Measurements from ENCODE around the gene CCDC179. TPM values are rescaled to one million over a fixed set of nuclear protein-coding genes. Genes with fewer than 3 reads are reported as not detected.

Gene CCDC179
- total RNA-seq = not detected

DNA sequence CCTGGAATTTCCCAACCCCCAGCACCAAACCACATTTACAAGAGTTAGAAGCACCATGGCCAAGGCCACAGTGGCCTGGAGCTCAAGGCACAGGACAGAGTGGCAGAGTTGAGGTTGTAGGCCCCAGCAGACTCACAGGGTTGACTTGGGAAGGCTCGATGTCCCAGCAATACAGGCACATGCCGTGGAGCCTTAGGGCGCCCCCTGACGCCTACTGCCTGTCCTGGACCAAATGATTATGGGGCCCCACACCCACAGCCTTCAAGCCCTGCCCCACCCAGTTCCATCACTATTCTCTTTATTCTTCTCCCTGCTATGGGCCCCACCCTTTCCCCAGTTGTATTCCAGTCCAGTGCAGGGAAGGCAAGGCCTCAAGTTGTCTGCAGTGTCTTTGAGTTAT, at the start of gene CCDC179:
TSS of gene CCDC179 (minus strand) at position 234 of the 400 bp plus-strand sequence. CDS start at position 181, 53 bp downstream.
- no peak for DNase-seq

DNA sequence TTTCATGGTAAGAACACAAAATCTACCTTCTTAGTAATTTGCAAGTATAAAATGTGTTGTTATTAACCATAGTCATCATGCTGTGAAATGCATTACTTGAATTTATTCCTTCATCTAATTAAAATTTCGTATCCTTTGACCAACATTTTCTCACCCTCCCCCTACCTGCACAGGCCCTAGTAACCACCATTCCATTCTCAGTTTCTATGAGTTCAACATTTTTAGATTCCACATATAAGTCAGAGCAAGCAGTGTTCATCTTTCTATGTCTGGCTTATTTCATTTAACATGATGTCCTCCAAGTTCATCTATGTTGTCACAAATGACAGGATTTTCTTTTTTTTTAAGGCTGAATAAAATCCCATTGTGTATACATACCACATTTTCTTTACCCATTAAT, 43.5 kb upstream of the CCDC179 start:
- DNase-seq = no peak

DNA sequence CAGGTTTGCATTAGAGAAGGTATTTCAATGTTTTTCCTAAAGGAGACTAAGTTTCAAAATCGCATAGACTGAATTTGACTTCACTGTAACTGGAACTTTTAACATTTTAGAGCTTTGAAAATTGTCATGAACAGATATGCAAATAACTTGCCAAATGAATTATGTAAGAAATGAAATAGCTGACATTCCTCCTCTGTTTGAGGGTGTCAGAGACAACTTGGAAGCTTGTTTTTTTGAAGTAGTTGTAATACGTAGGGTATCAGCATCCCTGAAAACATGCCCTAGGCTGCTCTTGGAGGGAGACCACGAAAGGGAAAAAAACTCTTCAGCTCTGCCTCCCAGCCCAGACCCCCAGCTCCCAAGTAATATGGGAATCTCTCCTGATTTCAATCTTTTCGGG, 41.3 kb upstream of the CCDC179 start:
- DNase-seq = no peak

DNA sequence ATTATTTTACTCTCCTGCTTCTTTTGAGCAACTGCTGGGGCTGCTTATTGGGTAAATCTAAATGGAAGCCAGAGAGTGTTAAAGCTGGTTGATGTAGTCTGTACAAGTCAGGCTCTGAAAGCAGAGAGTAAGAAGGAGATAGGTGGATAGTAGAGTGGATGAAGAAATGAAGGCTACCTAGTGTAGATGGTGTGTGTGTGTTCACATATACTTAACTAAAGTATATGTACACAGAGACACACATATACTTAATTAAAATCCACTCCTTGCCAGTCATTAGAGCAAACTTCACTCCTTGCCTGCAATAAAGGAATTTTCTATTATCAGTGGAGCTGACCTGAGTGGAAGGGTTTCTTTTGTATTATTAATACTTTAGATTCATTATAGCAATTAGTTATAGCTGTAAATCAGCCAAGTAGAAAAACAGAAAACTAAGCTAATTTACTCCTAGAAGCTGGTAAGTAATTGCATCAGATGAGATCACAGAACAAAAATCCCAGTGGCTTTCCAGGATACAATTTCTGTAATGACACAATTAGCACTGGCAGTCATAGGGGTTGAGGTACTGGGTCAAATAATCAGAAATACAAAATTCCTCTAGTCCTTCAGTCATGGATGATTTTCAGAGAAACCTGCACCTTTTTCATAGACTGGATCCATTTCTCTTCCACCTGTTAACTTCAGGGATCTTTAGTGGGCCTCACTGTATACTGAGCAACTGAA, 40.7 kb upstream of the CCDC179 start:
- DNase-seq = no peak

DNA sequence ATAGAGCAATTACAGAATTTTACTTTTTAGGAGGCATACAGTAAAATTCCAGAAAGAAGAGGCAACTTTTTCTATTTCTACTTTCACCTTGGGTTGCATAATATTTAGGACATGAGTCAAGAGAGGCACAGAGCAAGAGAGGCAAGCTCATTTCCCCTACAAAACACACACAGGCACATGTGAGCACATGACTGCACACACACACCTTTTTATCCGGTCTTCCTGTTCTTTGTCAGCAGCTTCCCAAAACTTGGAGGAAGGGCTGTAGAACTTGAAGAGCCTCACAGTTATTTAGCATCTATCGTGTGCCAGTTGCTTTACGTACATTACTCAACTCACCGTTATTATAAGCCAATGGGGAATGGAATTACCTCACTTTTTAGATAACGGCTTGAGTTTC, 37.8 kb upstream of the CCDC179 start:
- no peak for DNase-seq

DNA sequence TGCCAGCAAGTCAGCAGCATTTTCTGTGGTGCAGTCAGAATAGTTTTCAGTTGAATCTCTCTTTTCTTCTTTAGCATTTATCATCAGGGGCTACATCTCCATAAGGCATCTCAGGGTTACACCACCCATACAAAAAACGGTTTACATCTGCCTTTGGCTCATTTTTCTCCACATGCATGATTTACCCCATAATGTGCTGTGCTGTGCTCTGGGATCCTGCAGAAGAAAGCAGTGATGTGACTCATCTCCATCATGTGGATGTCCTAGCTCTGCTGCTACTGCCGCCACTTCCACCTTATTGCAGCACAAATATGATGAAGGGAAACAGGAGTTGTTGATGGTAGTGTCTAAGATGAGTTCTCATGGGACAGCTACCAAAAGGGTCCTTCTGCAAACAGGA, 30.0 kb upstream of the CCDC179 start:
- no peak for DNase-seq

DNA sequence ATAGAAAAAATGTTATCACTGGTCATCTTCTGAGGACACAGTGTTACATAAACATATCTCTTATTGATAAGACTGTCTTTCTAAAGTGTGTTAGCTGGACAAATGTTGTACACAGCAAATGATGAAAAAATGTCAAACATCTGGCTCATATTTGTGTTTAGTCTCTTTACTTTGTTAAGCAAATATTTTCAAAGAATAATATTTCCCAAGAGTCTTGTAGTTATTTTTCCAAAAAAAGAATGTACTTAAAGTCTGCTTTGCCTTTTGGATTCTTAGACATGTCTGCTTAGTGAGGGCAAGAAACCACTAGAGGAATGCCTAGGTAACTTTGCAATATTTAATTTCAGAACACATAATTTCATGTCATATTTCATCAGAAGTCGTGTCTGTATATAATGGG, 23.9 kb upstream of the CCDC179 start:
- no peak for DNase-seq

DNA sequence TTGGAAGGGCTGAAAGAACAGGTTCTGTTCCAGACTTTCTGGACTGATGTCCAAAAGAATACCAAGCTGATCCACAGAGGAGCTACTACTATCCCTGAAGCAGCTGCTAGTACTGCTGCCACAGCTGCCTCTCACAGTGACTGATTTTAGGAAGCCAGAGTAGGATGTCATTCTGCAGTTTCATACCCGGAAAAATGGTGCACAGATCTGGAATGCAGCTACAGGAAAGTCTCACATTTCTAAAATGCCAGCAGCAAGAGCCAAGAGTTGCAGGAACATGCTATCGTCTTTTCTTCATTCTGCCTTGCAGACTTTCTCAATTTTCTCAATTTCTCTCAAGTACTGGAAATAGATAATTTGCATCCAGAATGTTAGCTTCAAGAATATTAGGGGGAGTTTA, 19.4 kb upstream of the CCDC179 start:
- no peak for DNase-seq

DNA sequence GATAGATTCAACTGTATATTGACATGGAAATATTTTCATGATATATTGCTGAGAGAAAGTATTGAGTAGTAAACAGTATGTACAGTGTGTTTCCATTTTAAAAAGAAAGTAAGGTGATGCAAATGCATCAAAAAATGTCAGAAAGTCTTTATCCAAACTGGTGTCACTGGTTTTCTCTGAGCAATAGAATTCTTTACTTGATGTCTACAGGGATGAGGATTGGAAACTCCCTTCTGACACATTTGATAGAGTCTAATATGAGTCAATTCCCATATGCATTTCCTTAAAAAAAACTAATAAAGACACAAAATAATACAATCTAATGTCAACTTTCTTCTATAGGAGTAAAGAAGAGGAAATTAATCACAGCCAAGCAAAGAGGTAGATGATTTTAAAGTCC, 18.3 kb upstream of the CCDC179 start:
- no peak for DNase-seq

DNA sequence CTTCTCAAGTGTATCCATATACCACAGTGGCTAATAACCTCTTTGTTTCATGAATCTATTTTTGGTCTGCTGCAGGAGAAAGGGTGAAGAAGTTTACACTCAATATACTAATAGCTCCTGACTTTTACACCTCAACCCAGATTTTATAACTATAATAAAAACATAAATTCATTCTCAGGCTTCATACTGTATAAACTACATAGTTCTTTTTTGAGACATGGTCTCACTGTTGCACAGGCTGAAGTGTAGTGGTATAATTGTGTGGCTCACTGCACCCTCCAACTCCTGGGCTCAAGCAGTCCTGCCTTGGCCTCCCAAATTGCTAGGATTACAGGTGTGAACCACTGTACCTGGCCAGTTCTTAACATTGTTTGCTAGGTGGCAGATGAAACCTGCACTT, 17.8 kb upstream of the CCDC179 start:
- DNase-seq = no peak

DNA sequence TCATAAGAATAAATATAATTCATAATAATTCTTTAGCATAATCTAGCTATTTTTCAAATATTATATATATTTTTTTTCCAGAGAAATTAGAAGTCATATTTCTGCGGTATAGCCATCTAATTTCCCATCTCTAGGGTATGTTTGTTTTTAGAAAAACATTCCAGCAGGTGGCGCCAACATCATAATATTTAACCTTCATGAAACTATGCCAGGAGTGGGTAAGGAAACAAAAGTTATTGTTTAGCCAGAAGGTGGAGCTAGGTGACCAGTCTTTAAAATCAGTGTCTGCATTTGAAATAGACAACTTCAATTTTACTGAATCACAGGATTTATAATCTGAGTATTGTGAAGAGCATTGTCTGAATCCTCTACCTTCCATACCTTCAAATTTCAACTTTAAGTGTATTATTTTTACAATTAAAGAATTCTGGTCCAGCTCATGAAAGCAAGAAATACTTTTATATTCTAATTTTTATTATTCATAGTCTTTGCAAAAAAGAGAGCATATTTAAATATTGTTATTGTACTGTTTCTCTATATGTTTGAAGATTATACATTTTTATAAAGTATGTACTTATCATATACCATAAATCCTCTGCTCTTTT, 15.7 kb upstream of the CCDC179 start:
- peak; percentile 8 for DNase-seq

DNA sequence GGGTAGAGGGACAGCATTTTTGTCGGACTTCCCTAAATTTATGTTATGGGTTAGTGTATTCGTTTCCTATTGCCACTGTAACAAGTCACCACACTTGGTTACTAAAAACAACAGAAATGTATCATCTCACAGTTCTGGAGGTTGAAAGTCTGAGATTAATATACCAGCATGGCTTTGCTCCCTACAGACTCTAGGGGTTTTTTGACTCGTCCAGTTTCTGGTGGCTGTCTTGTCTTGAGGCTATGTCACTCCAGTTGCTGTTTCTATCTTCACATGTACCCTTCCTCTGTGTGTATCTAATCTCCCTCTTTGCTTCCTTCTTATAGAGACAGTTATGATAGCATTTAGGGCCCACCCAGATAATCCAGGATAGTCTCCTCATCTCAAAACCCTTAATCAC, 9.1 kb upstream of the CCDC179 start:
- DNase-seq = no peak

DNA sequence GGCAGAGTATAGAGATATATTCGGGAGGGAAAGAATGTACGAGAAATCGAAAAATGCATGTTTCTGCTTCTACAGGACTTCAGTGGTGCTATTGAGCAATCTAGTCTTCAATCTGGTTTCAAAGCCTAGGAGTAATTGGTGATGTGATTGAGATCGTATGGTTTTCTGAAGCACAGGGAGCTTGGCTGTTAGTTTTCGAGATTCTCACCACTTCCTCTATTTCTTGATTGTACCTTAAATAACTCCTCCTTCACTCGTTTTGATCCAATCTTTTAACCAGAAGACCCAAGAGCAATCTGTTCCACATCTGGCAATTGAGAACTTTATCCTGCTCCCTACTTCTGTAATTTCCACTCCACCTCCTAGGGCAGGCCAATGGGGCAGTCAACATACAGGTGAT, 518 bp downstream of the CCDC179 start:
- no peak for DNase-seq

DNA sequence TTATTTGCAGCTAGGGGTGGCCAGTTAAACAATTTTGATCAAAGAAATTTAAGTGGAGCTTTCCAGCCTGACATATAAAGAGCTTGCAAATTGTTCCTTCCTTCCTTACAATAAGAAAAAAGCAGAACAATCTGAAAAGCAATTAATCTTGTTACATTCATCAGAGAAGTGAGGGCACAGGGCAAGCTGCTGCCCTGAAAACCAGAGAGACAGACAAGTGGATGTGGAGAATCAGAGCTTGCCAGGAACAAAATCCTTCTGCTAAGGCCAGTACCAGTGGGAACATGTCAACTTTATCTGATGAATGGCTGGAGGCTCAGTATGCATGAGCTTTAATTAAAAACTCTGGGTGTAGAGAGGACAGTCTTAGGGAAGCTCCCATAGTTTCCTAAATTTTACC, 8.8 kb downstream of the CCDC179 start:
- no peak for DNase-seq

DNA sequence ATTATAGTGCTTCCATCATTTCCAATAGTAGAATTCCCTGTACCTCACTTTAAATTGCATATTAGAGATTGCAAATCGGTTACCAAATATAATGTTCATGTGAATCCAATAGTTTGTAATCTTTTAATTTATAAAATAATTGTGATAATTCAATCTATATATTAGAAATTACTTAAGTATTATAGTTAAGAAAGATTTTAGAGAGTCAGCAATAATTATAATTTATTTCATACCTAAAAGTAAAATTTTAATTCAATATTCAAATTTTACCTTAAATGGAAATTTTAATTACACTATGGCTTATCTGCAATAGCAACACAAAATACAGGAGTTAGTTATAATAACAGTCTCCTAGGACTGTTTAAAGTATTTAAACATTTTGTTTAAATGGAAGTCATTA, 13.5 kb downstream of the CCDC179 start:
- no peak for DNase-seq

DNA sequence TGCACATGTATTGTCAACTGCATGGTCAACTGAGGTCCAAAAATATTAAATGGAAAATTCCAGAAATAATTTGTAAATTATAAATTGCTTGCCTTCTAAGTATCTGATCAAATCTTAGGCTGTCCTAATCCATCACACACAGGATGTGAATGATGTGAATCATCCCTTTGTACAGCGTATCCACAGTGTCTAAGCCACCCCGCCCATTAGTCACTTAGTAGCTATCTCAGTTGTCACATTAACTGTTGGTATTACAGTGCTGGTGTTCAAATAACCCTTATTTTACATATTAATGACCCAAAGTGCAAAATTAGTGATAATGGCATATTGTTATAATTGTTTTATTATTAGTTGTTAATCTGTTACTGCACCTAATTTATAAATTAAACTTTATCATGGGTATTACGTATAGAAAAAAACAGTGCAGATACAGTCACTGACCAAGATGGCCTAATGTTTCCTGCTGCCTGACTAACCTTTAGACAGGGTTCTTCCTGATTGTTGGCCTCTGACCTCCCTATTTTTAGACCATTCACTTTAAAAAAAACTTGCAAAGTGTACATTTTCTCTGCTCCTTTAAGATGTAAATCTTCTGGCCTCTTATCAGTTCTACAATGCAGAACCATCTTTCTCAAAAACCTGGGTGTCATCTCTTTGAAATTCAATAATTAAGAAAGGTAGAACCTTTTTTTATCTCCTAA, 27.8 kb downstream of the CCDC179 start:
- DNase-seq = no peak

DNA sequence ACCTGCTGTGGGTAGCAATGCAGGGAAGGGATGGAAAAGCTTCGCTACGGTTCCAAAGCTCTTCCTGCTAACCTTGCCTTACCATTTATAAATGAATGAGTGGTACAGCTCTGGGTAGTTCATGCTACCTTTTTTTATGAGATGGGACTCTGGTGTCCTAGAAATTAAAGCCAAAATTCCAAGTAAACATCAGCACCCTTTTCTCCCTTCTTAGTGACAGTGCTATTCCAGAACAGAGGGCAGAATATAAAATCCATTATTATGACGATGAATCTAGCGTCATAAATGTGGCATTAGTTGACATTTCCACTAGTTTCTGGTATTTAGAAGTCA, 30.2 kb downstream of the CCDC179 start:
- DNase-seq = no peak

DNA sequence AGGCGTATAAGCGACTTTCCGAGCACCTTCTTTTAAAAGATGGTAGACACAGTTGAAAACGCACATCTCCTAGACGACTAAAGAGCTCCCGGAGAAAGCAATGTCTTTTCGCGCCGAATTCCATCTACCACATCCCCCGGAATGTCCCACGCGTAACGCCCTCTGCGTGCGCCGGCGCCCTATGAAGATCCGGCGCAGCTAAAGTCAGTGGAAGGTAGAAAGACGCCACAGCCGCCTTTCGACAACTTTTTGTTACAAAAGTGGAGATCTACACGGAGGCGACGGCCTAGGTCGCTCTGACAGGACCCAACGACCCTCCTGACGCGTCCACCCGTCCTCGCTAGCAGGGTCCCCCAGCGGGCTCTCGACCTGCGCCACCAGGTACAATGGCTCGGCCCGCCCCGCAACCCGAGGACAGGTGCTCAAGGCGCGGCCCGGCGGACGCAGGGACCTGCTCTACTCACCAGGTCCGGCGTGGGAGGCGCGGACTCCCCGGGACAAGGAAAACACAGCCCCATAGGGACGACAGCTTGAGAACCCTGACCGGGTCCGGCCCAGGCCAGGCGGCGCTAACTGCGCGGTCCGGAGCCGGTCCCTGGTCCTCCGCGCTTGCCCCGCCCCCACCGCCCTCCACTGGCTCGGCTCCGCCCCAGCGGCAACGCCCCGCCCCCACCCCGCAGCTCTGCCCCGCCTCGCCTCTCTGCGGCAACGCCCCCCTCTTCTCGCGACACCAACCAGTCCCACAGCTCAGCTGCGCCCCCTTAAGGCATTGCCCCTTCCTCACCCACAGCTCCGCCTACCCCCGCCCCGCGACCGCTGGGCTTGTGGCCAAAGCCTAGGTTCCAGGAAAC, 30.8 kb downstream of the CCDC179 start, which contains the start of gene SVIP:
TSS of gene SVIP (minus strand) at position 571 of the 851 bp plus-strand sequence. CDS start at position 518, 53 bp downstream.
- peak; percentile 95 for DNase-seq

DNA sequence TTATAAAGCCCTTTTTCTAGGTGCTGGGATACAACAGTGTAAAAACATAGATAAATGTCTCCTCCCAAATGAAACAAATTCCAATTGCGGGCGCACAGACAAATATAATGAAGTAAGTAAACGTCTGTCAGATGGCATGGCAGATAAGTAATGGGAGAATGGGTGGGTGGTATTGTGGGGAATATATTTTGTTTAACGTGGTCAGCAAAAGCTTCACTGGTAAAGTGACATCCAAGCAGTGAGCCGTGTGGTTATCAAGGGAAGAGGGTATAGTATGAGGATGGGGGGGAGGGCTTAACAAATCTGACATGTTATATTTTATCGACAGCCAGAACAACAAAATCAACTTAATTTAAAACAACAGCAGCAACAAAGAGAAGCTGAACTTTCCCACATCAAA, 31.9 kb downstream of the CCDC179 start:
- DNase-seq = no peak

DNA sequence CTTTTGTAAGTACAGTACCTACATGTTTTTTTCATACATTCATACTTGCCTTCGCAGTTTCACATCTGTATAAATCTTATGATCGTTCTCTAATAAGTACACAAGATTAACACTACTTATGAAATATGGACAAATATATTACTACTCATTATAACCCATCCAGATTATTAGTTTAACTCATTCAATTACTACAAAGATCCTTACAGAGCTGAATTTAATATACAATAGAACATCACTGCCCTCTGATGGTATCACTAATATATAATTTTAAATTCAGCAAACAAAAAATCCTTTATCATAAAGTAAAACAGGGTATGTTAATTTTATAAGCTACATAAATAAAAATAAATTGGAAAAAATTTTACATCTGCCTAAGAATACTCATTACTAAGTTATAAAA, 38.1 kb downstream of the CCDC179 start:
- DNase-seq = no peak

DNA sequence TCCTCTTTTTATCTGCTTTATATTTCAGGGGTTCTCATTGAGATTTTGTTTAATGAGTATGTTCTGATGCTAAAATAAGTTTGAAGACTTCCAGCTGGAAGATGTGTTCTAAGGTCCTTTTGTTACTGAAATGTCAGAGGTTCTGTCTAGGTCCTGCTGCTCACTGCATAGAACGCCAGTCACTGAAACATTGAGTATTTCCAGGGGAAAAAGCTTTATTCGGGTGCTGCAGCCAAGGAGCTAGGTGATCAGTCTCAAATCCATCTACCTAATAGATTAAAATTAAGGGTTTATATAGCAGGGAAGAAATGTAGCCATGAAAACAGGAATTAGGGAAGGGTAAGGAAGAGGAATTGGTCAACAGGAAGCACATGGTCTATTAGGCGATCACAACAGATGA, 50.4 kb downstream of the CCDC179 start:
- no peak for DNase-seq

DNA sequence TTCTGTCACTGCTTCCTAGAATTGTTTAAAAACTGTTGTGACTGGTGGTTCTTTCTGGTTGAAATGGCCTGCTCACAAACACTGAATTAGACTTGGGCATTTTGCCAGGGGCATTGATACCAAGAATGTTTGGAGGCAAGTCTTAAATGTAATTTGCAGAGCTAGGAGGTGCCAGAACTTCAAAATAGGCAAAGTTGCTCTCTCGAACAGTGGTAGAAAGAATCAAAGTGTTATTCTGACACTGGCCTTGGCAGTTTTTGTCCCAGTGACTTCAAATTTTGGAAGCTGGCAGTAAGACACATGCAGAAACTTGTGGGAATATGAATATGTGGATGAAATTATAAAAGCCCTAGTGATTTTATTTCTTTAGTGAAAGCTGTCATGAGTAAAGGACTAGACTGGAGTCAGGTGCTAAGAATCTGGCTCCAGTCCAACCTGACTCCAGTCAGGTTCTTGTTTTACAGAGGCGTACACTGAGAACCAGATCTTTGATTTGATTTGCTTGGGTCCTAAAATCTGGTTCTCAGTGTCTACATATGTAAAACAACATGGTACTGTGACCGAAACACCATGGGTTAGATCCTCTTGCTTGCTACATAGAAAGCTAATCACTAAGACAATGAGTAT, 51.6 kb downstream of the CCDC179 start:
- no peak for DNase-seq

Measured in occipital lobe (tissue), 2 donors.